ENCODE measurements around the gene COL24A1.
"Not testable (repeated sequence)": the region's sequence is repeated elsewhere in the genome, so short reads cannot be mapped to it uniquely, and the experiment has no call there.

The COL24A1 gene

GRCh38 chr1:85984636-85985035 is 171.9 kb downstream of the COL24A1 start:
- DNase-seq (ENCODE audit: low spot score) = no peak

GRCh38 chr1:85983316-85983715 is 173.3 kb downstream of the COL24A1 start:
- no peak for DNase-seq (ENCODE audit: low spot score)

GRCh38 chr1:85976516-85977205 is 179.9 kb downstream of the COL24A1 start:
- DNase-seq (ENCODE audit: low spot score) = no peak

- DNase-seq (ENCODE audit: low spot score) = no peak
These were observed 180.6 kb downstream of the COL24A1 start for GRCh38 chr1:85975912-85976371.

GRCh38 chr1:85962457-85962856 is 194.1 kb downstream of the COL24A1 start:
- DNase-seq (ENCODE audit: low spot score) = no peak

- no peak for DNase-seq (ENCODE audit: low spot score)
These were observed 198.8 kb downstream of the COL24A1 start for GRCh38 chr1:85957760-85958159.

GRCh38 chr1:85955218-85955617 is 201.4 kb downstream of the COL24A1 start:
- DNase-seq (ENCODE audit: low spot score) = not testable (repeated sequence)

- no peak for DNase-seq (ENCODE audit: low spot score)
These were observed 204.1 kb downstream of the COL24A1 start for GRCh38 chr1:85952460-85952859.

- DNase-seq (ENCODE audit: low spot score) = no peak
These were observed 209.4 kb downstream of the COL24A1 start for GRCh38 chr1:85947186-85947585.

- no peak for DNase-seq (ENCODE audit: low spot score)
These were observed 212.6 kb downstream of the COL24A1 start for GRCh38 chr1:85943945-85944344.

GRCh38 chr1:85943526-85943925 is 213.0 kb downstream of the COL24A1 start:
- DNase-seq (ENCODE audit: low spot score) = no peak

- DNase-seq (ENCODE audit: low spot score) = no peak
These were observed 215.8 kb downstream of the COL24A1 start for GRCh38 chr1:85940656-85941306.

- no peak for DNase-seq (ENCODE audit: low spot score)
These were observed 217.7 kb downstream of the COL24A1 start for GRCh38 chr1:85938829-85939228.

- no peak for DNase-seq (ENCODE audit: low spot score)
These were observed 220.1 kb downstream of the COL24A1 start for GRCh38 chr1:85936470-85936869.

GRCh38 chr1:85936057-85936456 is 220.5 kb downstream of the COL24A1 start:
- DNase-seq (ENCODE audit: low spot score) = no peak

GRCh38 chr1:85935234-85935633 is 221.3 kb downstream of the COL24A1 start:
- DNase-seq (ENCODE audit: low spot score) = no peak

- no peak for DNase-seq (ENCODE audit: low spot score)
These were observed 222.1 kb downstream of the COL24A1 start for GRCh38 chr1:85934516-85934915.

GRCh38 chr1:85933961-85934360 is 222.6 kb downstream of the COL24A1 start:
- no peak for DNase-seq (ENCODE audit: low spot score)

- DNase-seq (ENCODE audit: low spot score) = no peak
These were observed 244.8 kb downstream of the COL24A1 start for GRCh38 chr1:85911742-85912141.

- DNase-seq (ENCODE audit: low spot score) = no peak
These were observed 255.7 kb downstream of the COL24A1 start for GRCh38 chr1:85900921-85901320.

GRCh38 chr1:85898861-85899260 is 257.7 kb downstream of the COL24A1 start:
- no peak for DNase-seq (ENCODE audit: low spot score)

- peak; percentile 4 for DNase-seq (ENCODE audit: low spot score)
These were observed 261.9 kb downstream of the COL24A1 start for GRCh38 chr1:85894651-85895050.

GRCh38 chr1:85892366-85892765 is 264.2 kb downstream of the COL24A1 start:
- no peak for DNase-seq (ENCODE audit: low spot score)

GRCh38 chr1:85889870-85890269 is 266.7 kb downstream of the COL24A1 start:
- no peak for DNase-seq (ENCODE audit: low spot score)
